Cardiac muscle cell (in vitro differentiated cells and primary cell): ENCODE data around the gene IFT81. TPM values are rescaled to one million over a fixed set of nuclear protein-coding genes. Genes with fewer than 3 reads are reported as not detected.
"Not testable (repeated sequence)": the region's sequence is repeated elsewhere in the genome, so short reads cannot be mapped to it uniquely, and the experiment has no call there.

ENCODE experiments used
- DNase-seq, 2 donors: peaks; one replicate each; pipeline versions ENCODE4 v3.0.0 to v3.0.0-alpha.2; 2010 to 2017; ENCODE audit warnings: low read depth in 1 of 2, low spot score in 1 of 2
- H3K27ac ChIP-seq: fragments of 200-600 bp; sonication (generic); 2 replicates; pipeline ENCODE4 v1.5.1; 2016
- H3K27me3 ChIP-seq: fragments of 200-600 bp; sonication (generic); 2 replicates; pipeline ENCODE4 v1.6.0; 2016; ENCODE audit warnings: control low read depth
- H3K36me3 ChIP-seq: fragments of 200-600 bp; sonication (generic); 2 replicates; pipeline ENCODE4 v1.5.1; 2016; ENCODE audit warnings: control low read depth
- H3K4me1 ChIP-seq: fragments of 200-600 bp; sonication (generic); 2 replicates; pipeline ENCODE4 v1.8.1; 2017; ENCODE audit warnings: low read depth, mild to moderate bottlenecking, mixed run types
- H3K4me3 ChIP-seq: fragments of 200-600 bp; sonication (generic); 2 replicates; pipeline ENCODE4 v1.5.1; 2016; ENCODE audit warnings: mild to moderate bottlenecking
- H3K9me3 ChIP-seq: fragments of 200-600 bp; sonication (generic); 2 replicates; pipeline ENCODE4 v1.5.1; 2017; ENCODE audit warnings: low read depth, mild to moderate bottlenecking, control low read depth
- CTCF ChIP-seq: IDR thresholded peaks from 2 replicates; pipeline ENCODE4 v1.5.1; 2012; ENCODE audit warnings: low read depth, mild to moderate bottlenecking, low read length
- polyA plus RNA-seq: library from polyadenylated mRNA; unstranded; fragments of >200 nt; fragmentation: Nextera tagmentation; extraction: Ambion mirVana; gene quantifications from 2 replicates; pipeline ENCODE4 v1.2.1, GENCODE V29; 2016
- total RNA-seq: library from RNA; depleted of rRNA; stranded (reverse); fragments of >200 nt; gene quantifications from 2 replicates; pipeline ENCODE4 v1.2.3, GENCODE V29; 2016

IFT81 gene
- total and polyA plus RNA-seq, 2 experiments from 2014 or later: 30.0 to 42.6 TPM

GRCh38 chr12:110116623-110117022 is 7.5 kb upstream of the IFT81 start:
- no peak for DNase-seq
- no peaks in the 10 kb centered on the region for H3K9me3 ChIP-seq
- H3K27me3 ChIP-seq: no peaks in the 10 kb centered on the region
- H3K4me3 ChIP-seq: no peak overlapping the region
- no peaks in the 10 kb centered on the region for H3K36me3 ChIP-seq
- no peak overlapping the region for H3K27ac ChIP-seq
- peaks cover 6% of the 10 kb centered on the region for H3K4me1 ChIP-seq
- no peak for TF ChIP-seq CTCF

- H3K4me1 ChIP-seq, H3K27me3 ChIP-seq, DNase-seq, H3K4me3 ChIP-seq, H3K36me3 ChIP-seq, H3K9me3 ChIP-seq, H3K27ac ChIP-seq: not testable (repeated sequence)
Observed at GRCh38 chr12:110117210-110117609, 6.9 kb upstream of the IFT81 start.

GRCh38 chr12:110117956-110118685 is 6.0 kb upstream of the IFT81 start:
- TF ChIP-seq CTCF: no peak
- H3K27ac ChIP-seq: peak overlapping the region; percentile 40
- no peak overlapping the region for H3K4me3 ChIP-seq
- H3K27me3 ChIP-seq: no peaks in the 10 kb centered on the region
- no peak for DNase-seq
- no peaks in the 10 kb centered on the region for H3K36me3 ChIP-seq
- peaks cover 12% of the 10 kb centered on the region for H3K4me1 ChIP-seq
- no peaks in the 10 kb centered on the region for H3K9me3 ChIP-seq

- peaks cover 2% of the 10 kb centered on the region for H3K36me3 ChIP-seq
- peaks cover 26% of the 10 kb centered on the region for H3K4me1 ChIP-seq
- H3K4me3 ChIP-seq: no peak overlapping the region
- TF ChIP-seq CTCF: no peak
- DNase-seq: no peak
- H3K27ac ChIP-seq: no peak overlapping the region
- no peaks in the 10 kb centered on the region for H3K27me3 ChIP-seq
- no peaks in the 10 kb centered on the region for H3K9me3 ChIP-seq
Observed at GRCh38 chr12:110122929-110123328, 1.2 kb upstream of the IFT81 start.

- Histone ChIP-seq H3K4me3 (no peak overlapping the region), H3K4me1 (peaks cover 26% of the 10 kb centered on the region), H3K27me3 (no peaks in the 10 kb centered on the region), H3K27ac (no peak overlapping the region), H3K36me3 (peaks cover 8% of the 10 kb centered on the region), H3K9me3 (no peaks in the 10 kb centered on the region)
- TF ChIP-seq CTCF: no peak
- no peak for DNase-seq
Observed at GRCh38 chr12:110123919-110124268, 263 bp upstream of the IFT81 start.

GRCh38 chr12:110126557-110126956 is 2.4 kb downstream of the IFT81 start:
- TF ChIP-seq CTCF: no peak
- H3K36me3 ChIP-seq: peaks cover 26% of the 10 kb centered on the region

More at GRCh38 chr12:110126557-110126956, 2.4 kb downstream of the IFT81 start:
- H3K27me3 ChIP-seq: no peaks in the 10 kb centered on the region
- no peaks in the 10 kb centered on the region for H3K9me3 ChIP-seq
- no peak overlapping the region for H3K27ac ChIP-seq
- H3K4me1 ChIP-seq: peaks cover 26% of the 10 kb centered on the region
- no peak for DNase-seq
- no peak overlapping the region for H3K4me3 ChIP-seq
